ENCODE results near the gene TTC29. TPM values are rescaled to one million over a fixed set of nuclear protein-coding genes. Genes with fewer than 3 reads are reported as not detected.
A peak's percentile ranks its signal among the peaks of the same experiment; 100 is the strongest.
"Not testable (repeated sequence)": the region's sequence is repeated elsewhere in the genome, so short reads cannot be mapped to it uniquely, and the experiment has no call there.

TTC29 gene
- total RNA-seq, 1 experiment from 2014 or later, result not detected

- DNase-seq (ENCODE audit: unreplicated experiment), result no peak
Observed at GRCh38 chr4:146709956-146710355, 235.7 kb downstream of the TTC29 start.

DNA sequence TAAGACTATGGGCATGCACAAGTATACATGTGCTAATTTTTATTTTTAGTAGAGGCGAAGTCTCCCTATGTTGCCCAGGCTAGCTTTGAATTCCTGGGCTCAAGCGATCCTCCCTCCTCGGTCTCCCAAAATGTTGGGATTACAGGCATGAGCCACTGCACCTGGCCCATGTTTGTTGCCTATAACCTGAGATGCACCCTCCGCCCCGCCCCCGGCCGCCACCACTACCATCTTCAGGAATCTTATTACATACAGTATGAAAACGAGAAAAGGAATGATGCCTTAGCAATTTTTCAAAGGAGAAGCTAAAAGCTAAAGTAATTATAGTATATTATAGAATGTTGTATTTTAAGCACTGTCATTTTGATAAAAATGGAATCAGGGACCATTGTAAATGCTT lies 245.8 kb downstream of the TTC29 start:
- H3K9me3 Mint-ChIP-seq (ENCODE audit: unreplicated experiment), result peaks cover 6% of the 10 kb centered on the region
- no peaks in the 10 kb centered on the region for H3K36me3 Mint-ChIP-seq (ENCODE audit: insufficient read depth, unreplicated experiment)
- no peaks in the 10 kb centered on the region for H3K4me1 Mint-ChIP-seq (ENCODE audit: insufficient read depth, unreplicated experiment)
- peaks cover 18% of the 10 kb centered on the region for H3K27me3 Mint-ChIP-seq (ENCODE audit: insufficient read depth, unreplicated experiment)
- DNase-seq (ENCODE audit: unreplicated experiment), result no peak
- CTCF ChIA-PET, result interaction anchor here (0.6 kb wide), 1 partner anchor 370 kb away, joined by 6 read pairs; no protein-coding TSS in a partner anchor
- no peak overlapping the region for H3K4me3 Mint-ChIP-seq (ENCODE audit: unreplicated experiment)
- intact Hi-C loops (cut with micrococcal nuclease), result no loop called here
- no TSS peak for BruUV-seq (replicated peaks)
- no peak overlapping the region for H3K27ac Mint-ChIP-seq (ENCODE audit: low read depth, unreplicated experiment)
- POLR2A ChIA-PET, result no interaction called here
- TF ChIP-seq CTCF (IDR thresholded peaks at IDR 0.05; ENCODE audit: unreplicated experiment), result no peak

More at GRCh38 chr4:146709956-146710355, 235.7 kb downstream of the TTC29 start:
- no peaks in the 10 kb centered on the region for H3K4me1 Mint-ChIP-seq (ENCODE audit: insufficient read depth, unreplicated experiment)
- BruUV-seq (replicated peaks), result no TSS peak
- H3K4me3 Mint-ChIP-seq (ENCODE audit: unreplicated experiment), result no peak overlapping the region
- no peak overlapping the region for H3K27ac Mint-ChIP-seq (ENCODE audit: low read depth, unreplicated experiment)
- TF ChIP-seq CTCF (IDR thresholded peaks at IDR 0.05; ENCODE audit: unreplicated experiment), result no peak
- no peaks in the 10 kb centered on the region for H3K36me3 Mint-ChIP-seq (ENCODE audit: insufficient read depth, unreplicated experiment)
- no peaks in the 10 kb centered on the region for H3K27me3 Mint-ChIP-seq (ENCODE audit: insufficient read depth, unreplicated experiment)
- ChIA-PET POLR2A (no interaction called here), CTCF (interaction anchor here (0.5 kb wide), 1 partner anchor 576 kb away, joined by 4 read pairs; no protein-coding TSS in a partner anchor)
- intact Hi-C loops (cut with micrococcal nuclease), result no loop called here
- no peaks in the 10 kb centered on the region for H3K9me3 Mint-ChIP-seq (ENCODE audit: unreplicated experiment)

- TF ChIP-seq CTCF (IDR thresholded peaks at IDR 0.05; ENCODE audit: unreplicated experiment), result no peak
- intact Hi-C loops (cut with micrococcal nuclease), result no loop called here
- Mint-ChIP-seq H3K4me3 (ENCODE audit: unreplicated experiment) (no peak overlapping the region), H3K36me3 (ENCODE audit: insufficient read depth, unreplicated experiment) (no peaks in the 10 kb centered on the region), H3K27ac (ENCODE audit: low read depth, unreplicated experiment) (no peak overlapping the region), H3K4me1 (ENCODE audit: insufficient read depth, unreplicated experiment) (no peaks in the 10 kb centered on the region), H3K27me3 (ENCODE audit: insufficient read depth, unreplicated experiment) (no peaks in the 10 kb centered on the region), H3K9me3 (ENCODE audit: unreplicated experiment) (peaks cover 5% of the 10 kb centered on the region)
- ChIA-PET POLR2A (no interaction called here), CTCF (interaction anchor here (0.5 to 0.6 kb wide), 2 partner anchors 178 to 191 kb away, joined by 3 read pairs; no protein-coding TSS in a partner anchor)
- no TSS peak for BruUV-seq (replicated peaks)
- peak; percentile 4 for DNase-seq (ENCODE audit: unreplicated experiment)
Observed at GRCh38 chr4:146674829-146675570, 270.7 kb downstream of the TTC29 start.

DNA sequence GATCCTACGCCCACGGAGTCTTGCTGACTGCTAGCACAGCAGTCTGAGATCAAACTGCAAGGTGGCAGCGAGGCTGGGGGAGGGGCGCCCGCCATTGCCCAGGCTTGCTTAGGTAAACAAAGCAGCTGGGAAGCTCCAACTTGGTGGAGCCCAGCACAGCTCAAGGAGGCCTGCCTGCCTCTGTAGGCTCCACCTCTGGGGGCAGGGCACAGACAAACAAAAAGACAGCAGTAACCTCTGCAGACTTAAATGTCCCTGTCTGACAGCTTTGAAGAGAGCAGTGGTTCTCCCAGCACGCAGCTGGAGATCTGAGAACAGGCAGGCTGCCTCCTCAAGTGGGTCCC lies 281.7 kb downstream of the TTC29 start:
- H3K27me3 Mint-ChIP-seq (ENCODE audit: insufficient read depth, unreplicated experiment); H3K36me3 Mint-ChIP-seq (ENCODE audit: insufficient read depth, unreplicated experiment); BruUV-seq (replicated peaks); H3K4me1 Mint-ChIP-seq (ENCODE audit: insufficient read depth, unreplicated experiment); DNase-seq (ENCODE audit: unreplicated experiment); H3K9me3 Mint-ChIP-seq (ENCODE audit: unreplicated experiment); intact Hi-C loops (cut with micrococcal nuclease); H3K27ac Mint-ChIP-seq (ENCODE audit: low read depth, unreplicated experiment); H3K4me3 Mint-ChIP-seq (ENCODE audit: unreplicated experiment); POLR2A ChIA-PET; CTCF ChIA-PET: not testable (repeated sequence)
